Cortex of kidney (tissue), 1 donor: ENCODE results near the gene WDR81.

ENCODE experiments used
- DNase-seq: peaks from one replicate; lab custom pipeline; 2025; lab: John Stamatoyannopoulos, UW

WDR81 gene

DNA sequence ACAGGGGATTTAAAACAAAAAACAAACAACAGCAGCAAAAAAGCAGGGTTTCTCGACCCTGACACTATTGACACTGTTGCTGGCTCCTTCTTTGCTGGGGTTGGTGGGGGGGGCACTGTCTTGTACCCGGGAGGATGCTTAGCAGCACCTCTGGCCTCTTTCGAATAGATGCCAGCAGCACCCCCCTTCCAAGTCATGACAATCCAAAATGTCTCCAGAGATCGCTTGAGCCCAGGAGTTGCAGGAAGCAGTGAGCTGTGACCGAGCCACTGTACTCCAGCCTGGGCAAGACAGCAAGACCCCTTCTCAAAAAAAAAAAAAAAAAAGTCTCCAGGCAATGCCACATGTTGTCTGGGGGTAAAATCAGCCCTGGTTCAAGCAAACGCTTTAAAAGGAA lies 57.7 kb downstream of the WDR81 start:
- DNase-seq: no peak

GRCh38 chr17:1783271-1783670 lies 58.8 kb downstream of the WDR81 start:
- DNase-seq: no peak

DNA sequence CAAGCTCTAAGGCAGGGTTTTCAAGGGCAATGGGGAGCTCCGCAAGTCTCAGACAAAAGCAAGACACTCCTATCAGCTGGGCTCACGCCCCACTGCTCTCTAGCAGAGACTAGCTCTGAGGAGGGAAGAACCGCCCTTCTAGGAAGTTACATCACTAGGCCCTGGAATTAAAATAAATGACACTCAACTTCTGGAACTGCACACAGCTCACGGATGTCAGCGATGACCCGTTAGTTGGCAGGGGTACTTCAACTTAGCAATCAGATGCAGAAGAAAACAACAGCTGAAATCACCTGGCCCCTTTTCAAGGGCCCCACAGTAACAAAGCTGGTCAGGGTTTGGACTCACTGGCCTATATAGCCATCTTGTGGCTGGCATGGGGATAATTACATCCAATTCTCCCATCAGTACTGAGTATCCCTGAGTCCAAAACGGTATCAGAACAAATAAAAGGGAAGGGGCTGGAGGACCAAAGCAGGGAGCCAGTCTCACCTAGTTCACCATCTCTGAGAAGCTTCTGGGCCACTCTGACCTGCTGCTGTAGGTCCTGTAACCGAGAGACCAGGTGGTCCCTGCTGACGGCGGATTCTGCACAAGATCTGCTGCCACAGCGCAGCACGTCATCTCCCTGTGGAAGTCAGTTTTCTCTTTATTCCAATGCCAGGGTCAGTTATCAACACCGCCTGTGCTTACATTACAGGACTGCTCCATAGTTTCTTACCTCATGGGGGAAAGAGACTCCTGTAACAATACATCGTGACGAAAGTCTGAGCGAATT lies 59.5 kb downstream of the WDR81 start:
- DNase-seq: no peak

DNA sequence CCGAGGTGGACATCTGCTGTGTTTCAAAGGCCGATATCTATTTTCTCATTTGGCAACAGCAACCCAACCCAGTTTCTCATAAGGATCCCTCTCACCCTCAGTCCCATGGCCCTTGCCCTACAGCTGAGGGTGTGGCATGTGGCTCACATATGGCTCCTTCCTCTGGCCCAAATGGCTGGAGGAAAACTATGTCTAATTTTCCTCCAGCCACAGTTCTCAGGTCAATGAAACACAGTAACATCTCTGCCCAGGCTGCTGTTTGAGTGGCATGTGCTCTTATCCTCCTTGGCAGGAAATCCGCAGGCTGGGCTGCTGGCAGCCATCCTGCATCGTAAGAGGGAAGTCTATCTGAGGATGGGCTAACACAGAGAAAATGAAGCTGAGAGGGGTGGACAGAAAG lies 61.4 kb downstream of the WDR81 start:
- no peak for DNase-seq

- no peak for DNase-seq
Measured at GRCh38 chr17:1786708-1787107, 62.2 kb downstream of the WDR81 start.

DNA sequence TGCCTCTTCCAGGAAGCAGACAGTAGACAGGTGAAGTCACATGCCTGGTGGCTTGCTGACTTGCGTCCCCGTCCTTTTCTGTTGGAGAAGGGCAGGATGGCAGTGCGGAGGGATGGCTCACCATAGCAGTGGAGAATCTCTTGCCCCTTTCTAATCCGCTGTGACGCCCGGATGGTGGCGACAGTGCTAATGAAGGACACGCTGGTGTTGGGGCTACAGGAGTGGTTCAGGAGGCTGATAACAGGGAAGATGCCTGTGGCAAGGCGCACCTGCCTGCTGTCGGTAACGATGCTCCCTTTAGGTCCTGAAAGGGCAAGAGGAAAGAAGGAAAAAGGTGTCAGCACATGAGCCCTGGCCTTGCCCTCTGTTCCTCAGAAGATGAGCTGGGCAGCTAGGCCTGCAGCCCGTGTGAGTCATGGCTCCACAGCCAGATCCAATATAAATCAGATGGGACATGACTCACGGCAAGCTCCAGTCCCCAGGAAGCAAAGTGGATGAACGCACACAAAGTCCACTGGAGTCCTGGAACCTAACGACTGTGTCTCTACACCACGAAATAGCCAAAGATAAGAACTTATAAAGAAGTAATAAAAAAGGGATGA lies 62.9 kb downstream of the WDR81 start:
- no peak for DNase-seq
